HPDE6-E6E7 (cell line): ENCODE measurements around the gene JHY.

Experiments used
- DNase-seq: peaks from one replicate; pipeline ENCODE4 v3.0.0; 2011; ENCODE audit warnings: missing footprints; ENCODE audit errors: extremely low spot score

Gene JHY

DNA sequence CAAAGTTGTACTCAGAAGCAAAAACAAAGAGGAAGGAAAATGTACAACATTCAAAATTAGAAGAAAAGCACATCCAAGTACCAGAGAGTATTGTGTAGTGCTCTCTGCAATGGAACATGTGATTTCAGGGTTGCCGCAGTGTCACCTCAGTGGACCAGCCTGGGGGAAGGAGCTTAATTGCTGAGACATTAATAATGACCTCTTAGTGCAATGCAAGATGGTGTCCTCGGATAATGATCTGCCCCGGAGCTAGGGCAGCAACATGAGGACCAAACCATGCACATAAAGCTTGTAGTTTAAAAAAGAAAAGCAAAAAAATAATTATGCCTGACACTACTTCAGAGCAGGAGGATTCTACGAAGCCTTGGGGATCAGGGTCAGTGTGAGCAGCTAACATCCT lies 11.3 kb upstream of the JHY start:
- DNase-seq, result no peak

DNA sequence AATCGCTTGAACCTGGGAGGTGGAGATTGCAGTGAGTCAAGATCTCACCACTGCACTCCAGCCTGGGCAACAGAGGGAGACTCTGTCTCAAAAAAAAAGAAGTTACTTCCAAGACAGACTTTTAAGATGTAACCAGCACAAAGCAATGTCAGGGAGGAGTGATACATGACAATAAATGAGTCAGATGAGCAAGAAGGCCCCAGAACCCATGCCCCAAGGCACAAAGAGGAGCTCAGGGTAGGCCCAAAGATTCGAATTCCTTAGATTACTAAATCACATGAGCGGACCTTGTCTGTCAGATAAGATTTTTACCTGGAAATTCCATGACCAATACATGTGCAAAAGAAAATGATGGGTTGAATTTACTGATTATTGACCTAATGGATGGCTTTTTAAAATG lies 10.5 kb upstream of the JHY start:
- no peak for DNase-seq

DNA sequence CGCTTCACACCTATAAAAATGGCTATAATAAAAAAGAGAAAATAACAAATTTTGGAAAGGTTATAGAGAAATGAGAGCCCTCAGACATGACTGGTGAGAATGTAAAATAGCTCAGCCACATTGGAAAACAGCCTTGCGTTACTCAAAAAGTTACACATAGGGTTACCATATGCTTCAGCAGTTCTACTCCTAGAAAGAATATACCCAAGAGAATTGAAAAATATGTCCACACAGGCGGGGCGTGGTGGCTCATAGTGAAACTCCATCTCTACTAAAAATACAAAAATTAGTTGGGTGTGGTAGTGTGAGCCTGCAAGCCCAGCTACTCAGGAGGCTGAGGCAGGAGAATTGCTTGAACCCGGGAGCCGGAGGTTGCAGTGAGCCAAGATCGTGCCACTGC lies 7.6 kb upstream of the JHY start:
- DNase-seq, result no peak

DNA sequence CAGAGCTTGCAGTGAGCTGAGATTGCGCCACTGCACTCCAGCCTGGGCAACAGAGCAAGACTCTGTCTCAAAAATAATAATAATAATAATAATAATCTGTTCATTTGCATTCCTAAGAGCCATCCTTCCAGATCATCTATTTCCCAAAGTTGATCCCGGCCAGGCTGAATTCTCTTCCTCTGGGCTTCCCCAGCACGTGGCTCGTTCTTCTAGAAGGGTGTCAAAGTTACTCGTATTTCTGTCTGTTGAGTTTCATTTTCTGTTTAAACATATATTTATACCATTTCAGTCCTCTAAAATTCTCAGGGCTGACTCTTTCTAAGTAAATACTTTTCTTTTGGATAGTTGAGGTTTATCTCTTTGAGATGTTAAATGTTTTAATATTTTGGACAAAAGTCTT lies 4.8 kb upstream of the JHY start:
- DNase-seq, result no peak

DNA sequence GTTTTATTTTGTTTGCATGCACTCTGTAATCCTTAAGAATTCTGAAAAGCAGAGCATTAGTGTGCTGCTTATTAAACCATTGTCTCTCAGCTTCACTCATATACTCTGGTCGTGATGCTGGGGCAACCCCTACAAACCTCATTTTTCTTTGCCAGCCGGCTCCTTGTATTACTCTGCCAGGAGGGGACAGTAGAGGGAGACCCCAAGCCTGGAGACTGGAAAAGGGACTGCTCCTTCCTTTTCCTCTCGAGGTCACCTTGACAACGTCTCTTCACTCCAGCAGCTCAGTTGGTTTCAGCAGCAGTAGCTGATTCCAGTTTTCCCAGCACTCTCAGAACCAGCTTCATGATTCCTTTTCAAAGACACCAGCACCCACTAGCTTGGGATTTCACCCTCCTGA lies 2.8 kb upstream of the JHY start:
- DNase-seq, result no peak

DNA sequence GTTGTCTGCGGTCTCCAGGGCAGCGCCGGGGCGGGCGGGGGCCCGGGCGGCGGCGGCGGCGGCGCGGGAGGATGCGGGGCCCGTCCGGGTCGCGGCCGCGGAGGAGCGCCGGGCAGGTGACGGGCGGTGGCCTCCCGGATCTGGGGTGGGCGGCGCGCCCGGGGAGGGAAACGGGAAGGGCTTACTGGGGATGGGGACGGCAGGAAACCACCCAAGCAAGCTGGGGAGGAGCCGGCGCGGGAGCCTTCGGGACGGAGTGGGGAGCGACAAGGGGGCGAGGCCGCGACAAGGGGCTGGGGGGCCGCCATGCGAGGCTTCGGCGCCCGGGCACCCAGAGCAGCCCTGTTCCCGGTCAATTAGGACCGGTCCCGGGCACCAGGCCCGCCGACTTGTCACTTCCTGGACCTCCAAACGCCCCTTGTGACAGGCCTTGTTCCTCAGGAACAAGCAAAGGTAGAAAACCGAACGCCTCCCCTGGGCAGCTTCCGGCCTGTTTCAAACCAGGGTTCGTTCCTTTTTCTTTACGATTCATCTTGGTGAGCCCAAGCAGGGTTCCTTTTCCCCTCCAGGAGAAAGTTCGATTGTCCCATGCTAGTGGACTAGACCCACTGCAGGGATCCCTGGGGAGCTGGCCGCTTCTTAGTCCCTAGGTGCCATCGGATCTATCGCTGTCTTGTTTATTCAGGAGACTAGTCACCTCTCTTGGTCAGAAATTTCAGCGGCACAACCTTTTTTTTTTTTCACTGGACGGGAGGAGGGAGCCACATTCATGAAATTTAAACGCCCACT lies 492 bp downstream of the JHY start:
- peak; percentile 22 for DNase-seq

DNA sequence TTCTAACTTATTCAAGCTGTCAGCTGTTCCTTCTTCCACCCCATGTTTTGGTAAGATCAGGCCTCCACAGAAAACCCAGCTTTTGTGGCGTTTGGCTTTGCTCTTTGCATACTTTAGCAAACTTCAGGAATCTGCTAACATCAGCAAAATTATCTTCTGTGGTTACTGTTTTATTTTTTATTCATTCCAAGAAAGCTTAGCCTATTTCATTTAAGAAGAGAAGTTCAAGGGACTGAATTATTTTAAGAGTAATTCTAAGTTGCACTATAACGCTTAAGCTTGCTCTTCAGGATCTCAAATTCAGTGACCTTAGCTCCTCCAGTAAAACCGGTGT lies 1.1 kb downstream of the JHY start:
- no peak for DNase-seq

DNA sequence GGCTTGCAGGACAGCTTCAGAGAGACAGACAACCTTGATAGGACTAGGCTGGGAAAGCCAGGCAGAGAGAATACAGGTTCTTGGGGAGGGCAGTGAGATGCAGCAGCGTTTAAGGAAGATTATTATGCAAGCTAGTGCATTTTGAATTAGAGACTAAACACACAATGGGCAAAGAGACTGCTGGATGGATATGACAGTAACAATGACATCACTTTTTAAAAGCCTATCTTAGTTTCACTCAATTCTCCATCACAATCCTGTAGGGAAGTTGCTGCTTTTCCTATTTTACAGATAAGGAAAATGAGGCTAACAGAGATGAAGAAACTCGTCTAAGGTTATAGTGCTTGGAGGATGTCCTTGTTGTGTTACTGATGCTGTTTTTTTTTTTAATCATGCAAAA lies 5.6 kb downstream of the JHY start:
- no peak for DNase-seq

DNA sequence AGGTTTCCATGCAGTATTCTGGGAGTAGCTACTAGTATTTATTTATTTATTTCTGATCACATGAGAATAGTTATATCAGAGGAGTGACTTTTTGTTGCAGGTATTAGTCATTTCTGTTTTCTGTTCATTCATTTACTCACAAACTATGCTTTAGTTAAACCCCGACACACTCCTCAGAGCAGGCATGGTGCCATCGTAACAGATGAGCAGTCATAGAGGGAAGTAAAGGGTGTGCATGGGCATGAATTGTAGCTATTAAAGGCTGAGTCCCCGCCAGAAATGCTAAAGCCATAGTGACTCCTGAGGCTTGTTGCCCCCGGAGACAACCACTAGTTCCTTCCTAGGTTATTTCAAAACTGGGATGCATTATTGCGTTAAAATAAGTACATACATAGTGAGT lies 10.6 kb downstream of the JHY start:
- DNase-seq, result no peak

DNA sequence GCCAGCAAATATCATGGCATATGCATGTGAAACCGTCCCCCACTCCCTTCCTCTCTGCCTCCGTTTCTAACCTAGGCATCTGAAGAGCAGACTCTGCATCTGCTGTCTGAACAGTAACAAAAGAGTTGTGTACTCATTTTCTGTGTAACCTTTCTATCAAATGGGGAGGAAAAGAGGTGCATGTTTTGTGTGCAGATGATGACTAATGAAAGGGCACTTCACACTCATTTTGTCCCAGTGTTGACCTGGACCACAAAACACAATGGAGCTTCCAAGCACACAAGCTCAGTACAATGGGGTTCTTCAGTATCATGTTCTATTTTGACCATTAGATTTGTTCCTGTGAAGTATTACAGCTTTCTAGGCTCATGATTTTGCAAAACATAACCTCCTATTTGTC lies 13.0 kb downstream of the JHY start:
- DNase-seq, result no peak

DNA sequence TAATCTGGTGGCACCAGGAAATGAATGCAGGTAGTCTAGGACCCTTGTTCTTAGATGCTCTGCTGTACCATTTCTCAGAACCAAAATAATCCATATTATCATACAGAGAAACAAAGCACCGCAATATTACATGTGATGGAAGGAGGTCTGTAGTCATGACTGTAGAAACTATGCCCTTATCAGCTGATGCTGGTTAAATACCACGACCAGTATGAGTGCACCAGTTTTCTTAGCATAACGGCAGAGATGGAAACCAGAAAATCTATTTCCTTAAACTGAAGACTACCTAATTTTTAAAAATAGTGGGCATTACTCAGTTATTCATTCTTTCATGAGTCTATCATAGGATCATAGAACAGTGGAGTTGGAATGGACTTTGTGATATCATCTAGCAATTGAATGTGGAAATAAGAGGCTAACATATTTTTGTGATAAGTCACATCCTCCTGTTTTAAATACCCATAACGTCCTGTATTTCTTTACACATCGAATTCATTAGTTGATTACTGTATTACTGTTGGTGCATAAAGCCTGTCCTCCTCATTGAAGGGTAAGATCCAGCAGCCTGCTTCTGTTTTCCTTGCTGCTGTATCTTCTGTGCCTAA lies 15.1 kb downstream of the JHY start:
- DNase-seq, result no peak

DNA sequence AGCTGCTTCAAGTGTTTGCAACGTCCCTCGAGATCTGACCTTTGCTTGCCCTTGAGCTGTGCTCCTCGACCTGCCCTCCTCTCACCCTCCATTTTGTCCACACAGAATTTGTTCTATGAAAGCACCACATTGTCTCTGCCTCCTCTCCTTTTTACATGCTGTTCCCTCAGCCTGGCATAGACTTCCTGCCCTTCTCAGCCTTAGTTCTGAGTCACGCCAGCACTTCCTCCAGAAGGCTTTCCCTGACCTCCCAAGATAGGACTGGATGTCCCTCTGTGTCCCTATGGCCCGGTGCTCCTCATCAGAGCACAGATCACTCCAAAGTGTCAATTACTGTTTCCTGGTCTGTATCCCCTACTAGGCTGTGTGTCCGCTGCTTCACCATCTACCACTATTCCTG lies 16.2 kb downstream of the JHY start:
- DNase-seq, result no peak

DNA sequence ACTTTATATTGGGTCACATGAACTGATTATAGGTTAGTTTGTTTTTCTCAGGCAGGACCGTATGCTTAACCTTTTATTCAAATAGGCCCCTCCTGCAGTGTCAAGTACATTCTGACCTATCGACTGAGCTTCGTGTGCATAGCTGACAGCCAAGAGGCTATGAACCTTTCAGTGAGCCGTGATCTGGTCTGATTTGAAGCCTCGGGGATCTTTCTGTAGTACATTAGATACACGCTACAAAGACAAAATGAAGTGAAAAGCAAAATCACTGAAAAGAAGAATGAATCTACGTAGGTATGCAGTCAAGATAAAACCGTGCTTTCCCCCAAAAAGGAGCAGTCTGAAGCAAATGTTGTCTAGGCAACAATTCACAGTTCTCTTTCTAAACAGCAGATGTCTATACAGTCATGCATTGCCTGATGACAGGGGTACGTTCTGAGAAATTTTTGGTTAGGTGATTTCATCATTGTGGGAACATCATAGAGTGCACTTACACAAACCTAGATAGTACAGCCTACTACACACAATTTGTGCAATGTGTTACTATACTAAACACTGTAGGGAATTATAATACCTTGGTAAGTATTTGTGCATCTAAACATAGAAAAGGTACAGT lies 18.1 kb downstream of the JHY start:
- DNase-seq, result no peak

DNA sequence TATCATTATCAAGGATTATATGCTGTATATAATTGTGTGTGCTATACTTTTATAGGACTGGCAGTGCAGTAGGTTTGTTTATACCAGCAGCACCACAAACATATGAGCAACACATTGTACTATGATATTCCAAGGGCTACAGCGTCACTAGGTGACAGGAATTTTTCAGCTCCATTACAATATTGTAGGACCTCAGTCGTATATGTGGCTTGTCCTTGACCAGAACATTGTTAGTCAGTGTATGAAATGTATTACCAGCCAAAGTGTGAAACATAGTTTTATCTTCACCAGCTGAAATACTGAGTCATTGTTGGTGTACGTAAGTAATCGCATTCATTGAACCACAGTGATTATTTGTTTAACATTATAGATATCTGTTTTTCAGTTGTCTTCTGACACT lies 20.4 kb downstream of the JHY start:
- DNase-seq, result no peak

DNA sequence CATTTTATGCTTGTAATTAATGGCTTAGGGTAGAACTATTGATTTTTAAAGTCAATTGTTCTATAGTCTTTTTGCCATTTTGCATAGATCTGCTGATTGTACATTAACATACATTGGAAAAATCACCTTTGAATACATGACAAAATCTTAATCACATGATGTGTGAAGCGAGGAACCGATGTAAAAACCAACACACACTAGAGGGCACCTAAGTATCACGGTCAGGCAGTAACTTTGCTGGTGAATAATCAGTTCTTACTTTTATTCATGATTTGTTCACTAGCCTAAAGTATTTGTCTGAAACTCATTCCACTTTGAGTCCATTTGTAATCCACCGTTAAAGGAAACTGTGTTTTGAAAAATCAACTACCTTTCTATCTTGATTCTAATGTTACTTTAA lies 28.2 kb downstream of the JHY start:
- DNase-seq, result no peak

DNA sequence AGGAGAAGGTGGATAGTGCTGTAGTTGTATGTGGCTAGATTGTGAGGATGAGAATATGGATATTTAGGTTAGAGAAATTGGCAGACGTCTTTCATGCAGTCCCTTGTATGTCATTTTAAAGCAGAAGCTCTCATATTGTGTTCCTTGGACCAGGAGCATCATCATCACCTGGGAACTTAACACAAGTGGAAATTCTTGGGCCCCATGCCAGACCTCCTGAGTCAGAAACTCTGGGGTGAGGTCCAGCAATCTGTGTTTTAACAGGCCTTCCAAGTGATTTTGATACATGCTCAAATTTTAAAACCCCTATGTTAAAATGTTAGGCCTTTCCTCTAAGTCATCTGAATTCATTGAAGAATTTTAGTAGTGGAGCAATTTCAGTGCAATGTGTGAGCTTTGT lies 34.8 kb downstream of the JHY start:
- DNase-seq, result no peak

DNA sequence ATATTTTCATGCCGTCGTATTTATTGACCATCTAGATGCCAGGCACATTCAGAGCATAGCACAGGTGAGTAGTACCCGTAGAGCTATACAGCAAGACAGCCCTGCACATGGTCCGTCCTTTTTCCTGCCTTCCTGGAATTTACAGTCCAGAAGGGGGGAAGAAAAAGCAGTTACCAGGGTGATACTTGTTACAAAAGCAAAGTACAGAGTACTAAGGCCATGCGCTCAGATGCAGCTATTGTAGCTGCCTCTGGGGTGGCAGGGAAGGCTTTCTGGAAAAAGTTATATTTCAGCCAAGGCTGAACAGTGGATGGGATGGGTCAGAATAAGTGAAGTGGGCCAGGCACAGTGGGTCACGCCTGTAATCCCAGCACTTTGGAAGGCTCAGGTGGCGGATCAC lies 36.2 kb downstream of the JHY start:
- DNase-seq, result no peak

DNA sequence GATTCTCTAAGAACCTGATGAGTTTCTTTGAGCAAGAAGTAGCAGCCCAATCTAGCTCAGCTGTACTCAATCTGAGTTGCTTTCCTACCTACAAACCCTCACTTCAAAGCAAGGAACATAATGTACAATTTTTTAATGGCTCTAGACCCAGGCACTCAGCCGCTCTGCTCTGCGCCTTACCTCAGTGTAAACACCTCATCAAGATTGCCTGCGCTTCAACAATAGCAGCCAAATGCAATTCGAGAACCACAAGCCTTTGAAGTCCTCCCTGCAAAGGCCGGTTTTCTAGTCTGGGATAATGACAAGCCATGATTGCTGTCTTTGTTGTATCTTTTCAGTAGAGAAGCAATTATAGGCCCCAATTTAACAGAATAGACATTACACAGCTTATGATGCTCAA lies 38.0 kb downstream of the JHY start:
- DNase-seq, result no peak

DNA sequence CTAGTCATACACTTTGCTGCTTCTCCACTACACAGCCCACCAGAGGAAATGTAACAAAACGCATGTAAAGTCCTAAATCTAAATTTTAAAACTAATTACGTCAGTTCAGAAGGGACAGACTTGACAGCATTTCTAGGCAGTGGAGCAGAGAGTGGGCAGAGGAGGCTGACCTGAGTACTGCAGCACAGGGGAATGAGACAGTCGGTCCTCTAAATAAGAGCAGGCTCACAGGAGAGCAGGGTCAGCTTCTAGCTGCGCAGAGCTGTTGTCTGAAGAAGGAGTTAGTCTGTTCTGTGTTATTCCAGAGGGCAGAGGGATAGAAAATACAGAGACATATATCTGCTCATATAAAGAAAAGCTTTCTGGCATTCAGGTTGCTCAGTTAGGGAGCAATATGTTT lies 40.3 kb downstream of the JHY start:
- DNase-seq, result no peak

DNA sequence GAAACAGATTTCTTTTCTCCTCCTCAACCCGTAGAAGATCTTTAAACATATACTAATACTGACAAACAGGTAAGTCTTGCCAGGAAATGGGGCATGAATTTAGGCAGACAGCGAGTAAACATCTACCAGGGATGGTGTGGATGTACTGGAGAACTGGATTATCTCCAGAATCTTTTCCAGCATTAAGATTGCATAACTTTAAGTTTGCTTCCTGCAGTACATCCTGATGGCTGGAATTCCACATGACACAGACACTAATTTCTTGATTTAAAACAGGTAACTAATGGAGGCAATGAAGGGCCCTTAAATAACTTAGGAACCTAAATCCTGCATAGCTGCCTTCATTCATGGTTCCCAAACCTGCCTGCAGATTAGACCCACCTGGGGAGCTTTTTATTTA lies 40.7 kb downstream of the JHY start:
- no peak for DNase-seq

DNA sequence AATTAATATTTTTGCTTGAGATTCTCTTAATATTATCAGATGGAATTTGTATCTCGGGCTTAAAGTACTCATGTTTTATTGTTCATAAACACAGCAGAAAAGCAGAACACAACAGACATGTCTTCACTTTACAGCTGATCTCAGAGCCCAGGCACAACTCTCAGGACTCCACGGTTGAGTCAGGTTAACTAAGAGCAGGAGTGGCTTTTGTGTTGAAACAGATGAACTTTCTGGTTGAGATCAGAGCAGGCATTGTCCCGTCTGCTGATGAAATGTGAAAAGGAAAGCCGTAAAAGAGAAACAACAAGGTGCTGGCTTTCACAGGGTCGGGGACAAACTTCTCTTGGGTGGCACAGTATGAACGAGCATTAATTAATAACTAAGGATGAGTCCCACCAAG lies 49.0 kb downstream of the JHY start:
- no peak for DNase-seq

DNA sequence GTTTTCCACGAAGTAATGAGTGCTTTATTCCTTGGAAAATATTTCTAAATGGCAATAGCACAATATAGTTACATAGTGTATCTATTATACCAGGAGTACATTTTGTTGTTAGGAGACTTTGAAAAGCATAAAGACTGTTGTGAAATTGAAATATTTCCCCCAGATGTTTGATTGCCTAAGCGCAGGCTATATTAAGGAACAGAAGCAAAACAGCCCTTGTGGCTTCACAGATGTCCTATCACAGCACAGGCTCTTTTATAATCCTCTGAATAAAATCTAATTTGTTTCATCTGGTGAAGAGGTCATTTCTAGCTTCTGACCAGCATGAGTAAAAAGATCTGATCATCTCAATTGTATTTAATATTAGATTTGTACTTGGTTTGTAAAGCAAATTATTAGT lies 50.9 kb downstream of the JHY start:
- DNase-seq, result no peak

DNA sequence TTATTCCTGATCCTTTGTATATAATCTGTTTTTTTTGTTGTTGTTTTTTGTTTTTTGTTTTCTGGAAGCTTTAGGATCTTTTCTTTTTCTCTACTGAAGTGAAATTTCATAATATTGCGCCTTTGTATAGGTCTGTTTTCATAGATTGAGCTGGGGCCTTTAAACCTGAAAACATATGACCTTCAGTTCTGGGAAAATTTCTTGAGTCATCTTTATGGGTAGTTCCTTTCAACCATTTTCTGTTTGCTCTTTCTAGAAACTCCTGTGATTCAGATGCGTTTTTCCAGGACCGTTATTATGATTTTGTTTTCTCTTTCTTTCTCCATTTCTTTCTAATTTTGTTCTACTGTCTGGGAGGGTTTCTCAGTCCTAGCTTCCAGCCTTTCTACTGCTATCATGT lies 55.4 kb downstream of the JHY start:
- DNase-seq, result no peak

DNA sequence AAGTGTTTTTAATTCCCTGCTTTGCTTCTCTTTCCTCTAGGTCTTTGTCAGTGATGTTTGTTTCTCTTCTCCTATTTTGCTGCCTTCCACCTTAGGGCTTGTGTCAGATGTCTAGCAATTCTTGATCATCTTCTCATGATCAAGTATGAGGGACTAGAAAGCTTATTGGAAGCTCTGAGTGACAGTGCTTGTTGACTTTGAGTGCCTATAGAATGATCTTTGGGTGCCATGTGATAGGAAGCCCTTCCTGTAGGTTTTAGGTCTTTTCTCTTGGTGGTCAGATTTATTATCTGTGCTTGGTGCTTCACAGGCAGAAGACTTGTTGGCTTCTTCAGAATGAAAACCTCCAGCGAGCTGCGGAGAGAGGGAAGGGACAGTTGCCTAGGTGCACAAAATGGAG lies 56.0 kb downstream of the JHY start:
- DNase-seq, result no peak
